B cell (primary cell): Measurements from ENCODE around the gene CSF2RB.

ENCODE experiments used
- EZH2 ChIP-seq: IDR thresholded peaks from 2 replicates; pipeline ENCODE4 v1.6.1; 2012; ENCODE audit warnings: borderline replicate concordance, low read depth, mild to moderate bottlenecking, moderate library complexity, low read length; ENCODE audit not compliant: insufficient read depth, poor library complexity, severe bottlenecking
- TF ChIP-seq, protein P1 (sequence below): fragments of 200-600 bp; IDR thresholded peaks from one replicate; pipeline ENCODE4 v1.8.0; 2022; ENCODE audit warnings: antibody characterized with exemption, mild to moderate bottlenecking

DNA sequence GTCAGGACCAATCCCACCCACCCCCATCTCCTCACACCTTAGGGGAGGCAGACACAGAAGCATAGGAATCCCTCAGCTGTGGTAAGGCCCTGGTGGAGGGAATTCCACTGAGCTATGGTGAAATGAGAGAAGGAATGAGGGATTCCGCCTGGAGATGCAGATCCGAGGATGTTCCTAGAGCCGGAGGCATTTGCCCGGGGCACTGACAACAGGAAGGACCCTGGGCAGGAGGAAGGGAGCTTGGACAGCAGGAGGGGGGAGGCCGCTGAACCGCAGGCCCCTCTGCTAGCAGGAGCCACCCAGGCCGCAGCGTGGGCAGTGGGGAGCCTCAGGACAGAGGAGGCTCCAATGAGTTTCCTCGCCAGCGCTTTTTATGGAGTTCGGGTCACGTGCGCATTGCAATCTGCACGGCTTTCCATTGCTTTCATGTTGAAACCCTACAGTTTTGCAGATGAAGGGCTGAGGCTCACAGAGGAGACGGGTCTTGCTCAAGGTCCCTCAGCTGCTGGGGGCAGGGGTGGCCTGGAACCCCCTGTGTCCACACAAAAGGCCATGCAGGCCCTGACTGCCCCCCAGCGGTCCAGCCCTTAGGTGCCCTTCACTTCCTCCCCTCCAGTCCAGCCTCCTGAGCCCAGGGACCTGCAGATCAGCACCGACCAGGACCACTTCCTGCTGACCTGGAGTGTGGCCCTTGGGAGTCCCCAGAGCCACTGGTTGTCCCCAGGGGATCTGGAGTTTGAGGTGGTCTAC lies 15.5 kb downstream of the CSF2RB start:
- TF ChIP-seq, protein P1, sequence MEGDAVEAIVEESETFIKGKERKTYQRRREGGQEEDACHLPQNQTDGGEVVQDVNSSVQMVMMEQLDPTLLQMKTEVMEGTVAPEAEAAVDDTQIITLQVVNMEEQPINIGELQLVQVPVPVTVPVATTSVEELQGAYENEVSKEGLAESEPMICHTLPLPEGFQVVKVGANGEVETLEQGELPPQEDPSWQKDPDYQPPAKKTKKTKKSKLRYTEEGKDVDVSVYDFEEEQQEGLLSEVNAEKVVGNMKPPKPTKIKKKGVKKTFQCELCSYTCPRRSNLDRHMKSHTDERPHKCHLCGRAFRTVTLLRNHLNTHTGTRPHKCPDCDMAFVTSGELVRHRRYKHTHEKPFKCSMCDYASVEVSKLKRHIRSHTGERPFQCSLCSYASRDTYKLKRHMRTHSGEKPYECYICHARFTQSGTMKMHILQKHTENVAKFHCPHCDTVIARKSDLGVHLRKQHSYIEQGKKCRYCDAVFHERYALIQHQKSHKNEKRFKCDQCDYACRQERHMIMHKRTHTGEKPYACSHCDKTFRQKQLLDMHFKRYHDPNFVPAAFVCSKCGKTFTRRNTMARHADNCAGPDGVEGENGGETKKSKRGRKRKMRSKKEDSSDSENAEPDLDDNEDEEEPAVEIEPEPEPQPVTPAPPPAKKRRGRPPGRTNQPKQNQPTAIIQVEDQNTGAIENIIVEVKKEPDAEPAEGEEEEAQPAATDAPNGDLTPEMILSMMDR, result no peak
- no peak for TF ChIP-seq EZH2
